Measurements from ENCODE around the gene LRSAM1.

Gene LRSAM1

DNA sequence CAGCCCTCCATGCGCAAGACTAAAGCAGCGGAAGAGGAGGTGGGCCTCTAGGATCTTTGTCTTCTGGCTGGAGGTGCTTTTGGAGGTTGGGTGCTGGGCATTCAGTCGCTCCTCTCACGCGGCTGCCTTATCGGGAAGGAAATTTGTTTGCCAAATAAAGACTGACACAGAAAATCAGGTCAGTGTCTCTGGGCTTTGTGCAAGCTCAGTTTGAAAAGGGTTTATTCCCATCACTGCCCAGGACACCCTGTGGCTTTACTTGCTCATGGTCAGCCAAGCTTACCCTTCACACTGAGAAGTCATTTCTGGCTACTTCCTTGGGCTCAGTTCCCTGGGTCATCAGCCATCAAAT, 43.8 kb upstream of the LRSAM1 start:
- Histone ChIP-seq H3K79me2 (ENCODE audit: low read length) (no peaks in the 10 kb centered on the region), H3K4me2 (ENCODE audit: low read depth, low read length) (no peak overlapping the region), H3F3A (ENCODE audit: insufficient read depth, low read length) (no peaks in the 10 kb centered on the region), H3K27ac (ENCODE audit: low read length) (no peak overlapping the region), H3K36me3 (replicated peaks; ENCODE audit: insufficient read depth, low read length) (no peaks in the 10 kb centered on the region), H3K4me3 (ENCODE audit: low read length) (no peak overlapping the region), H2AFZ (ENCODE audit: low read length) (no peak overlapping the region), H3K4me1 (ENCODE audit: low read length) (no peaks in the 10 kb centered on the region), H3K9me2 (replicated peaks; ENCODE audit: insufficient read depth, low read length) (no peaks in the 10 kb centered on the region), H3K9ac (ENCODE audit: low read length) (no peak overlapping the region), H4K20me1 (ENCODE audit: insufficient read depth, low read length) (no peaks in the 10 kb centered on the region), H3K9me3 (replicated peaks; ENCODE audit: insufficient read depth, low read length) (no peaks in the 10 kb centered on the region), H3K27me3 (replicated peaks; ENCODE audit: insufficient read depth, low read length) (no peaks in the 10 kb centered on the region)
- no peak for TF ChIP-seq EZH2phosphoT487 (IDR thresholded peaks at IDR 0.05; ENCODE audit: low read length)
- TF ChIP-seq, protein P1, sequence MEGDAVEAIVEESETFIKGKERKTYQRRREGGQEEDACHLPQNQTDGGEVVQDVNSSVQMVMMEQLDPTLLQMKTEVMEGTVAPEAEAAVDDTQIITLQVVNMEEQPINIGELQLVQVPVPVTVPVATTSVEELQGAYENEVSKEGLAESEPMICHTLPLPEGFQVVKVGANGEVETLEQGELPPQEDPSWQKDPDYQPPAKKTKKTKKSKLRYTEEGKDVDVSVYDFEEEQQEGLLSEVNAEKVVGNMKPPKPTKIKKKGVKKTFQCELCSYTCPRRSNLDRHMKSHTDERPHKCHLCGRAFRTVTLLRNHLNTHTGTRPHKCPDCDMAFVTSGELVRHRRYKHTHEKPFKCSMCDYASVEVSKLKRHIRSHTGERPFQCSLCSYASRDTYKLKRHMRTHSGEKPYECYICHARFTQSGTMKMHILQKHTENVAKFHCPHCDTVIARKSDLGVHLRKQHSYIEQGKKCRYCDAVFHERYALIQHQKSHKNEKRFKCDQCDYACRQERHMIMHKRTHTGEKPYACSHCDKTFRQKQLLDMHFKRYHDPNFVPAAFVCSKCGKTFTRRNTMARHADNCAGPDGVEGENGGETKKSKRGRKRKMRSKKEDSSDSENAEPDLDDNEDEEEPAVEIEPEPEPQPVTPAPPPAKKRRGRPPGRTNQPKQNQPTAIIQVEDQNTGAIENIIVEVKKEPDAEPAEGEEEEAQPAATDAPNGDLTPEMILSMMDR (IDR thresholded peaks at IDR 0.05; ENCODE audit: low read length) = no peak
- no peak for DNase-seq

DNA sequence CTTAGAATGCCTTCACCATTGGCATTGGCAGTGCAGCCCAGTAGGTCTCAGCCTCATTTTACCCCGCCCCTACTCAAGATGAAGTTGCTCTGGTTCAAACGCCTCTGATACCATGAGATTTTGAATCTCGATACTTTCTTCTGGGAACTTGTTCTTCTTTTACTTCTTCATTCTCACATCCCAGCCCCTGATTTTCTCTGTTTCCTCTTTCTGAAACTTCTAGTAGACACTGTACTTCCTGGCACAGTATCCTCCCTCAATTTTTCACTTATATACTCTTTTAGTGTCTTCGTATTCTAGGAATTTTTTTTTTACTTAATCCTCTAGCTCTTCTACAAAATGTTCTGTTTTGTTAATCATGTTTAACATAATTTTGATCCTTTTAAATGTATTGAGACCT, 40.2 kb upstream of the LRSAM1 start:
- H3K27ac ChIP-seq (ENCODE audit: low read length) = no peak overlapping the region
- no peak overlapping the region for H2AFZ ChIP-seq (ENCODE audit: low read length)
- no peak for TF ChIP-seq EZH2phosphoT487 (IDR thresholded peaks at IDR 0.05; ENCODE audit: low read length)
- TF ChIP-seq, protein P1 (IDR thresholded peaks at IDR 0.05; ENCODE audit: low read length) = no peak
- TF ChIP-seq EZH2 (optimal IDR thresholded peaks at IDR 0.05; ENCODE audit: low read depth, low read length) = no peak
- H3K4me2 ChIP-seq (ENCODE audit: low read depth, low read length) = no peak overlapping the region
- no peaks in the 10 kb centered on the region for H3K27me3 ChIP-seq (replicated peaks; ENCODE audit: insufficient read depth, low read length)
- no peaks in the 10 kb centered on the region for H3K36me3 ChIP-seq (replicated peaks; ENCODE audit: insufficient read depth, low read length)
- H3F3A ChIP-seq (ENCODE audit: insufficient read depth, low read length) = no peaks in the 10 kb centered on the region
- no peak for DNase-seq
- H3K9ac ChIP-seq (ENCODE audit: low read length) = no peak overlapping the region
- no peaks in the 10 kb centered on the region for H3K4me1 ChIP-seq (ENCODE audit: low read length)
- H3K9me3 ChIP-seq (replicated peaks; ENCODE audit: insufficient read depth, low read length) = no peaks in the 10 kb centered on the region
- H3K4me3 ChIP-seq (ENCODE audit: low read length) = no peak overlapping the region
- no peaks in the 10 kb centered on the region for H3K9me2 ChIP-seq (replicated peaks; ENCODE audit: insufficient read depth, low read length)
- no peaks in the 10 kb centered on the region for H3K79me2 ChIP-seq (ENCODE audit: low read length)
- no peaks in the 10 kb centered on the region for H4K20me1 ChIP-seq (ENCODE audit: insufficient read depth, low read length)

DNA sequence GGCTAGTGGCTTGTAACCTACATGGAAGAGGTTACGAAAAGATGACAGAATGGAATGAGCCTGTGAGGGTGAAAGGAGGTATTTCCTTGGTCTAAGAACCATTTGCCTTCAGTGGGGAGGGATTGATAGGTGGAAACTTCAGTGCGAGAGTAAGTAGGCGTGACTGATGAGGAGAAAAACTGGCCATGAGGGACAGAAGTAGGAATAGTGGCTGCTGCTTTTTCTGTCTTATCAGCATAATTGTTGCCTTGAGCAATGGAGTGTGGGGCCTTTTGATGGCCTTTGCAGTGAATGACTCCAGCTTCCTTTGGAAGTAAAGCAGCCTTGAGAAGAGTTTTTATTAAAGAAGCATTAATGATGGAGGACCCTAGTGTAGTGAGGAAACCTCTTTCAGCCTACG, 36.2 kb upstream of the LRSAM1 start:
- no peak for DNase-seq
- TF ChIP-seq, protein P1 (IDR thresholded peaks at IDR 0.05; ENCODE audit: low read length) = no peak
- TF ChIP-seq EZH2phosphoT487 (IDR thresholded peaks at IDR 0.05; ENCODE audit: low read length) (no peak), EZH2 (optimal IDR thresholded peaks at IDR 0.05; ENCODE audit: low read depth, low read length) (no peak)
- Histone ChIP-seq H3K9me3 (replicated peaks; ENCODE audit: insufficient read depth, low read length) (no peaks in the 10 kb centered on the region), H3K9ac (ENCODE audit: low read length) (no peak overlapping the region), H3K4me3 (ENCODE audit: low read length) (no peak overlapping the region), H3K4me1 (ENCODE audit: low read length) (no peaks in the 10 kb centered on the region), H4K20me1 (ENCODE audit: insufficient read depth, low read length) (no peaks in the 10 kb centered on the region), H3K36me3 (replicated peaks; ENCODE audit: insufficient read depth, low read length) (no peaks in the 10 kb centered on the region), H2AFZ (ENCODE audit: low read length) (no peak overlapping the region), H3K79me2 (ENCODE audit: low read length) (no peaks in the 10 kb centered on the region), H3K4me2 (ENCODE audit: low read depth, low read length) (no peak overlapping the region), H3K27ac (ENCODE audit: low read length) (no peak overlapping the region), H3K9me2 (replicated peaks; ENCODE audit: insufficient read depth, low read length) (no peaks in the 10 kb centered on the region), H3F3A (ENCODE audit: insufficient read depth, low read length) (no peaks in the 10 kb centered on the region), H3K27me3 (replicated peaks; ENCODE audit: insufficient read depth, low read length) (no peaks in the 10 kb centered on the region)

Data from MM.1S (cell line).